GM18498 (cell line): Measurements from ENCODE around the gene CNTN1.
"Not testable (repeated sequence)": the region's sequence is repeated elsewhere in the genome, so short reads cannot be mapped to it uniquely, and the experiment has no call there.

ENCODE experiments used
- ATAC-seq: cut with Tn5 transposase; IDR thresholded peaks from one replicate; pipeline ENCODE4 v1.9.1; 2021; ENCODE audit warnings: mild to moderate bottlenecking, moderate library complexity; ENCODE audit not compliant: unreplicated experiment

The CNTN1 gene

DNA sequence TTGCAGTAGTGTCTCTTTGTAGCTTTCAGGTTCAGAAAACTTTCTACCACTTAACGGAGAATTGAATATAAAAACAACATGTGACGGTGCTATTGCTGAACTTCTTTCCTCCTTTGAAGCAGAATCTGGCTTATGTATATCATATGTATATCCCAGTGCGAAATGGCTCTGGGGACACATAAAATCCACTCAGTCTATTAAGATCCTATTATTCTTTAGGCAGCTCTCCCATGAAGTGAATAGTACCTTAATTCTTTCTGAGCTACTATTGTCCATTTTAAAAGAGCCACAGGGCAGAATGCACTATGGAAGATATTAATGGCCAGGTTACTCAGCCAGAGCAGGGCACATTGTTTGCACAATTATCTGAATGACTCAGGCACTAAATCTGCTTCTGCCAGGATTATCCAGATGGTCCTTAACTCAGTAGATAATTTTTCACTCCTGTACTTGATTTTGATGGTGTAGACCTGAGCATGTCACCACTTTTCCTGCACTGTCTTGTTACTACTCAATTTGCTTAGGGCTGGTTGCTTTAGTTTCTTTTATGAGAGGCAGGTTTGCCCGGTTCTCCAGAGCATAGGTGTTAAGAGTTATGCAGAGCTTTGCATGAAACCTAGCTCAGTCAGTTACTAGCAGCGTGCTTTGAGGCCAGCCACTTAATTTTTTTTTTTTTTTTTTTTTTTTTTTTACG is 5.5 kb downstream of the CNTN1 start:
- no peak for ATAC-seq

DNA sequence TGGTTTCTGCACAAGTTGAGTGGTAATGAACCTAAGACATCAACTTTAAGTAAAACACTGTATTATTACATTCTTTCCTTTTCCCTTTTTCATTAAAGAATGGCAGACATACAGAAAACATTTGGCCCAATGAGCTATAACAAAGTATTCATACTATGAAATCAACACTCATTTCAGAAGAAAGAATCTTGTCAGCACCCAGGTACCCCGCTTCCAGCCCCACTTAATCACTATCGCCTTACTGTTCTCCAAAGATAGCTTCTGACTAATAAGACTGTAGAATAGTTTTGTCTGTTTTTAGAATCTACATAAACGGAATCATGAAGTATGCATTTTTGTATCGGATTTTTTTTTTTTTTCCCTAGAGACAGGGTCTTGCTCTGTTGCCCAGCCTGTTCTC is 9.5 kb downstream of the CNTN1 start:
- ATAC-seq = no peak

DNA sequence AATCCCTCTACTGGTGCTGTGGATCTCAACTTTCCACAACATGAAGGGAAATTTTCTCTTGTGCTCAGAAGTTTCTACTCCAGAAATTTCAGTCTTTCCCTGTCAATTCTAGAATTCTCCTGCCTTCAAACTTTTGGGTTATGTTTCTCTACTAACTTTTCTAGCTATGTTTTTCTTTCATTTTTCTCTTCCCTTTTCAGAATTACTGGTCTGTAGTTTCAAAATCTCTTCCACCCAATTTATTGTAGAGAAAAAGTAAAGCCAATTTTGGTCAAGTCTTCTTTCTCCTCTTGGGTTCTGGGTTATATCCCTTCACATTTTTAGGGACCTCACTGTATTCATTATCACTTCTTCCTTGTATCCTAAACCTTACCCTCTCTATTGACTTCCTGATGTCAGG is 18.9 kb downstream of the CNTN1 start:
- ATAC-seq = no peak

DNA sequence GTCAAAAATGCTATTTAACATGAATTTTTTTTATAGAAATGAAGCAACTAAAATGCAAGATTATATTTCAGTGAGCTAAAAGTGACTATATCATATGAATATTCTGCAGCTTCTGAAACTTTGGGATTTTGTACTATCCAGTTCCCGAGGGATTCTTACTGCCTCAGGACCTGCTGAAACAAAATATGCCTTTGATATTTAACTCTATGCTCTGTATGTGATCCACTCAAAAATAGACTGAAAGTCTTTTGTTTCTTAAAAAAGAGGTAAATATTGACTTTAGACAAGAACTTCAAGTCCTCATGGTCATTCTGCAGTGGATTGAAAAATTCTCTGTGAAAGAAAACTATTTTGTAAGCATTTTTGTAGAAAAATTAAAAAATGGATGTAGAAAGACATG is 22.4 kb downstream of the CNTN1 start:
- ATAC-seq = no peak

DNA sequence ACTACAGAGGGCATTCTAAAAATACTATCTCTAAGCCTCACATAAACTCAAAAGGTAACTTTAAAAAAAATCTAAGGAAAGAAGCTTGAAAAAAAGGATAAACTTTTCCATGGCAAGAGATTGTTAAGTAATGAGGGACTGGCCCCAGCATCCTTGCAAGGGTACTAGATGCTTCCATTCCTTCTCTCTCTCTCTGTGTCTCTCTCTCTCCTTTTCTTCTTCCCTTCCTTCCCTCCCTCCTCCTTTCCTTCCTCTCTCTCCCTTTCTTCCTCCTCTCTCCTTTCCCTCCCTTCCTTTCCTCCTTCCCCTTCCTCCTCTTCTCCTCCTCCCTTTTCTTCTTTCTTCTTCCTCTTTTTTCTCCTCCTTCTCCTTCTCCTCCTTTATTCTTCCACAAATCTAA is 23.8 kb downstream of the CNTN1 start:
- no peak for ATAC-seq

DNA sequence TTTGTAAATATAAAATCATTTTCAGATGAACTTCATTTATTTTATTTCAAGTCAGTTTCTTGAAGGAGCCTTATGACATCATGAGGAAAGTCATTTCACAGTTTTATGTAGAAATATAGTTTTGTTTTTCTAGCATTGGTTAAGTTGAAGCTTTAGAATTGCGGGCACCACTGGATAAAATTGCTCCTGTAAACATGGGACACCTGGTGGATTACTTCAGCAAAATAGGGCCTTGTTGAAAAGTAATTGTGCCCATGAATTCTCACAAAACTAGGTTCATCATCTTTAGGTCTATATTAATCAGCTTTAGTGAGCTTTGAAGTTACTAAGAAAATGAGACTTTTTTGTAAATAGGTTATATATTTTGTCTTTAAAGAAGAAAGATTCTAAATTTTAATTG is 25.3 kb downstream of the CNTN1 start:
- ATAC-seq = no peak

DNA sequence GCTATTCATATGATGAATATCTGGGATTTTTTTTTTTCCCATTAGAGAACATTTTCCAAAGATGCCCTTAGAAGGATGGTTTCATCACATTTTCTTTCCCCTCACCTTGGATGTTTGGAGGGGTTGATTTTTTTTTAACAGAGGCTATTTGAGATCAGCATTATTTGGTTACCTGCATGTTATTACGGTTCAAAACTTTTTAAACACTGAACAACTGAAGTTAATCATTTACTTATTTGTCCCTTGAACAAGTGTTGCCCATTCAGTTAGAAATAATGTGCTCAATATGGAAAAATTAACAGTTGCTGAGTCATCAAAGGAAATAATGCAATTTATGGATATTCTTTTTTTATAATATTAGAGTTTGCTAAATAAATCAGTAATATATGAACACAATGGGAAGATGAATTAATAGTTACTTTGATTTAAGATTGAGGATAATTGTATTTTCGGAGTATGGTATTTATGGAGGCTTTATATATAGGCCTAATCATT is 26.7 kb downstream of the CNTN1 start:
- ATAC-seq = no peak

DNA sequence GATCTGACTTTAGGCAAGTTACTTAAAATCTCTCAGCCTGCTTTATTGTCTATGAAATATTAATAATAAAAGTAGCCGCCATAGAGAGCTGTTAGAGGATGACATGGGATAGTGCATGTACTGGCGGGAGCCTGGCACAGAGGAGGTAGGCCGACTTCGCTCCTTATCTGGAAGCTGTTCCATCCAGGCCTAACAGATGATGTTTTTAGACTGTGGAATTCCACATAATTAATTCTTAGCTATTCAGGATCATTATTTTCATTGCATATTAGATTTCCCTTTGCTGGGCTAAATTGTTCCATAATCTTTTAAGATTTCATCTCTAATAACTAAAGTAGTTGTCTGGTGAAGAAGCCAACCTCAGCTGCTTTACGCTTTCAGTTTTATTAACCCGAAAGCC is 30.8 kb downstream of the CNTN1 start:
- ATAC-seq = no peak

DNA sequence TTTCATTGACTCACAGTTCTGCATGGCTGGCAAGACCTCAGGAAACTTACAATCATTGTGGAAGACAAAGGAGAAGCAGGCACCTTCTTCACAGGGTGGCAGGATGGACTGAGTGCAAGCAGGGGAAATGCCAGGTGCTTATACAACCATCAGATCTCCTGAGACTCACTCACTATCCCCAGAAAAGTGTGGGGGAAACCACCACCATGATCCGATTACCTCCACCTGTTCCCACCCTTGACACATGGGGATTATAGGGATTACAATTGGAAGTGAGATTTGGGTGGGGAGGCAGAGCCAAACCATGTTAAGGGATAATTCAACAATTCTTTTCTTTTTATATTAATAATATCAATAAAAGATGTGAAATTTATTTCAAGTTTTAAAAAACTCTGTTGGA is 34.1 kb downstream of the CNTN1 start:
- ATAC-seq = no peak

DNA sequence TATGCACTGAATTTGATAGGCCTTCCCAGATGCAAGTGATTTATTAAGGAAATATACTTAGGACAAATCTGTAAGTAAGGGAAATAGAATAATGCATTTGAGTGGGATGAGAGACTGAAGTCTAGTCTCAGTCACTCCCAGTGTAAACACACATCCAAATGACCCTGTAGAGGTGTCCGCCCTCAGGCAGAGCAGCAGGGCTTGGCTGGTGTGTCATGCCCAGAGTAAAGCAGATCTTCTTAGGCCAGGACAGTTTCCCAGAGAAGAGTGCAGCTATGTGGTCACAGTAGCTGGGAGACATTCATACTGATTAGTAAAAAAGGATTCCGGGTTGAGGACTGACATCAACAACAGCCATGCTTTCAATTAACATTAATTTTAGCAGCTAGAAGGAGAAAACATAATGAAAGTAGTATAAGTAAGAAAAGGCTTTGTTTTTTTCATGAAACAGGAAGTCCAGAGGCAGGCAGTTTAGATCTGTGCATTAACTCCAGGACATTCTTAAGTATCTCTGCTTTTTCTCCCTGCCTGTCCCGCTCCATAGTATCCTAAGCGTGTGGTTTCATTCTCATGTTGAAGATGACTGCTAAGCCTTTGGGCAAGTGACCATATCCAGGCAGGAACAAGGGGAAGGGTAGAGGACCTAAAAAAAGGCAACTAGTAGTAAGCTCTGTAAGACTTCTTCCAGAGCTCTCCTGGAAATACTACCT is 35.7 kb downstream of the CNTN1 start:
- no peak for ATAC-seq

DNA sequence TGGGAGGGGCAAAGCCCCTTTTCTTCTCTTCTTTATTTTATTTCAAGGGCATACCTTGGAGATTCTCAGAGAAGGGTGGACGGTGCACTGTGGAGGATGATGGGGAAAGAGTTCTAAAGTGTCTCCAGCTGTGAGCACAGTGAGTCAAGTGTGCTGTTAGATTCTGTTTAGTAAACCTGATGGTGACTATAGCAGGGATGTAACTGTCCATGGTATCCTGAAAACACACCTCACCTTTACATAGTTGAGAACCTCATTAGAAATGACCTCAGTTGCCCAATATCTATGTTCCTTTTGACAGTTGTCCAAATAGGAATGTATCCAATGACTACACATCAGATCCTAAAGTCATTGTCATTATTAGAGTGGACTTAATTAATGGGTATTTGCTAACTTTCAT is 38.0 kb downstream of the CNTN1 start:
- no peak for ATAC-seq

DNA sequence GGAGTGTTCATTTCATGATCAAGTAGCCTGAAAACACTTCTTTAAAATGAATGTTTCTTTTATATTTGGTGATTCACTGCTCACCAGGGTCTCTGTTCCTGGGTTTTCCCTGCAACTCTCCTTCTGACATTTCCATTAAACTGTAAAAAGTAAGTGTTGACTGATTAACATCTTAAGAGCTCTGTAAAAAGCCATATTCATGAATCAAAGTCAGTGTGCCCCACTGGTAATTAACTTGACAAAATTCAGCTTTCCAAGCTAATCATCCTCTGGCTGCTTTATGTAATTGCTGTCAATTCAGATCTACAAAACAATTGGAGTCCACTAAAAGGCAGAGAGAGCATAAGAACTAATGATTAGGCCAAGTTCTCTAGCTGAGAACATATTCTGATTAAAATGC is 41.6 kb downstream of the CNTN1 start:
- ATAC-seq = no peak

DNA sequence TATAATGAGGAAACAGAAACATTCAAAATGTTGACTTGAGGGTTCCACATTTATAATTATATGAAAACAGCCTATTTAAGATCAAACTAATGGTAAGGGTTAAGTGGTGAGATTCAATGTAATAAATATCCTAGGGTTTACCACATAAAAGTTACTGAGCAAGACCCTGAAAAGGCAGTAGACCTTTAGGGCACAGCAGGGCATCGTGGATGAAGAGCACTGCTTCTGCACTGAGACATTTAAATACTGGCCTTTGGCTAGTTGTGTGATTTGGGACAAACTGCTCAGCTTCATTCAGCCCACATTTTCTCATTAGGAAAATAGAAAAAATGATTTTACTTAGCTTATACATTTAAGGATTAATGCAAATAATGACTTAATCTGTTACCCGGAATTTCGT is 42.0 kb downstream of the CNTN1 start:
- no peak for ATAC-seq

DNA sequence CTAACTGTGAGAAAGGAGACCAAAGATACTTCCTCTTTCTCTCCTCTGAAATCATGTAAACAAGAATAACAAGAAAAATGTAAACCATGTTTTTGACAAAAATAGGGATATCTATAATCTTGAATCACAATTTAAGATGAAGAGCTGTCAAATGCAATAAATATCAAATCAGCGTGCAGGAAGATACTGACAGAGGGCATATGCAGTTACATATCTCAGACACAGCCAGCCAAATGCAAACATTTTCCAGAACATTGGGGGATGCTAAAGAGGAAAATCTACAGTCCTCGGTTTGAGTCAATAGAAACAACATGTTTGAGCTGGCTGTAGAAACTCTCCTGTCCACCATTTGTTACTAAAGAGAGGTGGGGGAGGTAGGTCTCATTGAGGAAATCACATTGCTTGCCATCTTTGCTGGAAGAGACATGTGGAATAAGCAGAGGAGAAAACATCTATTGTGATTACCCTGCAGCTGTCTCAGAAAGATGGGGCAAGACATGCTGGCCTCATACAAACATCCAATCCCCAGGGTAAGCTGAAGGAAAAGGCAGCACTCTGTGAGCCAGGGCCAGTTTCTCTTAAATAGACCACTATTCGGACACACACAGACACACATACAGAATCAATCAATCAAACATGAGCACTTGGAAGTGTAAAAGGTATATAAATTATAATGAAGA is 43.5 kb downstream of the CNTN1 start:
- no peak for ATAC-seq

DNA sequence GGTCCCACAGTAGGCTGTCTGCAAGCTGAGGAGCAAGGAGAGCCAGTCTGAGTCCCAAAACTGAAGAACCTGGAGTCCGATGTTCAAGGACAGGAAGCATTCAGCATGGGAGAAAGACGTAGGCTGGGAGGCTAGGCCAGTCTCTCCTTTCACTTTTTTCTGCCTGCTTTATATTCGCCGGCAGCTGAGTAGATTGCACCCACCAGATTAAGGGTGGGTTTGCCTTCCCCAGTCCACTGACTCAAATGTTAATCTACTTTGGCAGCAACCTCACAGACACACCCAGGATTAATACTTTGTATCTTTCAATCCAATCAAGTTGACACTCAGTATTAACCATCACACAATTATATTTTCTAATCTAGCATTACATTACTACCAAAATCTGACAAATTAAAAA is 45.2 kb downstream of the CNTN1 start:
- ATAC-seq = not testable (repeated sequence)

DNA sequence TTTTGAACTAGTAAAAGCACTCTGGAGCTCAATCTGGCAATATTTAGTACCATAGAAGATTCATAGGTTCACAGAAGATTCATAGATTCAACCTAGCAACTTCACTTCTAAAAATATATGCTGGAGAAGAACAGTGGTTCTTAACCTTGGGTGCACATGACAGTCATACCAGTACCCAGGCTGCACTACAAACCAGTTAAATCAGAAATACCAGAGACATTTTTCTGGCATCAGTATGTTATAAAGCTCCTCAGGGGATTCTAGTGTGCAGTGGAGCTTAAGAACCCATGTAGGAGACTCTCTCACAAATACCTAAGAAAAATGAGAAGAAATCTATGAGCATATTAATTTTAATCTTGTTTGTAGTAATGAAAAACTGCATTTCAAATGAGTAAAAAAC is 46.6 kb downstream of the CNTN1 start:
- ATAC-seq = no peak

DNA sequence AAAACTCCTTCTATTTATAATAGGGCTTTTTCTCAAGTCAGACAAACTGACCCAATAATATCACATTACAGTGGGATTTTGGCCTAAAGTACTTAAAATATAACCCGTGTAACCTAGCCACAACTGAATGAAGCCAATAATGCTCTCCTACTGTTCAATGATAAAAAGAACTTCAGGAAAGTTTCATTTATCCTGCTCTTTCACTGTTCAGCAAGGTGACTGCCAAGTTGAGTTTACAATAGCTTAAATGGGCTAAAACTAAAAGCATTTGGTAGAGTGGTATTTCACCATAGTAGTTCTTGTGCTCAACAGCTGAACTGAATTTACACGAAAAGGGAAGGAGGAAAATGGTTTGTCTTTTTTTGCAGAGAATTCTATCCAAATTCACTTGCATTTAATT is 49.8 kb downstream of the CNTN1 start:
- ATAC-seq = no peak

DNA sequence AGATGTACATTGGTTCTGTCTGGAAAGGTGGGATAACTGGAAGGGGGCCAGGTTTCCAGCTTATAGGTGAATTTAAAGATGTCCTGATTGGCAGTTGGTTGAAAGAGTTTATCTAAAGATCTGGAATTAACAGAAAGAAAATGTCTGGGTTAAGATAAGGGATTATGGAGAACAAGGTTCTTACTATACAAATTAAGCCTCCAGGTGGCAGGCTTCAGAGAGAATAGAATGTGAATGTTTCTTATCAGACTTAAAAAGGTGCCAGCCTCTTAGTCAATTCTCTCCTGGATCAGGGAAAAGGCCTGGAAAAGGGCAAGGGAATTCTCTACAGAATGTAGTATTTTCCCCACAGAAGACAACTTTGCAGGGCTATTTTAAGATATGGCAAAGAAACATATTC is 53.1 kb downstream of the CNTN1 start:
- no peak for ATAC-seq

DNA sequence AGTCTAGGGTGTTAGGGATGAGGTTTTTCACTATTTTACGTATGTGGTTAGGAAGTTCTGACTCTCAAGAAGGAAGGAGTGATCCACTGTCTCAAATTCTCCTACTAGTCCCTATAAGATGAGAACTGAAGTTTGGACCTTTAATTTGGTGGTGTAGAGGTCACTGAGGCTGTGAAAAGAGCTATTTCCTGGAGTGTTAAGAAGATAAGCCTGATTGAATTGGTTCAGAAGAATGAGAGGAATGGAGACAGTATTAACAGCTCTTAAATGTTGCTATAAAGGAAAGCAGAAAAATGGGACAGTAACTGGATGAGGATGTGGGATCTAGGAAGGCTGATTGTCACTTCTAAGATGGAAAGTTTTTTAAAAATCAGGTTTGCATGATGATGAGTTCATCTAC is 57.6 kb downstream of the CNTN1 start:
- no peak for ATAC-seq

DNA sequence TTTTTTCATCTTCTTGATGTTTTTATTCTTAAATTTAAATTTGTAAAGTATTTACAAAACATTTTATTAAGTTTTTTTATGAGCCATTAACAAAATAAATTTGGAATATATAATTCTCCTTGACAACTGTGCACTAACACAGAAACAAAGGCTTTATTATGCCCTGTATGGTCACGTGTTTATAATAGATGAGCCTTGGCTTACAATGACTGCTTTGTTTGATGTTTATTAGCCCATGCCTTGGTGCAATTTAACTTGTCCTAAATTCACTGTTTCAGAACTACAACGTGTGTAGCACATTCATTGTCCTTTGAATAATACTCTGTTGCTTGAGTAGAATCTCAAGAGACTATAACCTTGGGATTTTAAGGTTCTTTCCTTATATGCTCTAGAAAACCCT is 59.8 kb downstream of the CNTN1 start:
- ATAC-seq = no peak

DNA sequence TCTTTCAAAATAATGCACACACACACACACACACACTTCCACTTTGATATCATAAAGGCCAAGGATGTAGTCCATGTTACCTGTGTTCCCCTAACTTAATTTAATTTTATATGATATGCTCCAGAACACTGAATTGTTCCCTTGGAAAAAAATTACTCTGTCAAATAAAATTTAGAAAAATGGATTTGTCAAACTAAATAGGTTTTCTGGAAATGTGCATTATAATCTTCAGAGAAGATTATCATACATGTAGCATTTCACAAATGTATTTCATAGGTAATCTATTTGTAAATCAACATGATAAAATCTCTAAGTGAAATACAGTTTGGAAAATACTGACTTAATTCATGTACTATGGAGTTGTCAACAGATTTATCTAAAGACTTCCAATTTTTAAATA is 68.6 kb downstream of the CNTN1 start:
- ATAC-seq = no peak

DNA sequence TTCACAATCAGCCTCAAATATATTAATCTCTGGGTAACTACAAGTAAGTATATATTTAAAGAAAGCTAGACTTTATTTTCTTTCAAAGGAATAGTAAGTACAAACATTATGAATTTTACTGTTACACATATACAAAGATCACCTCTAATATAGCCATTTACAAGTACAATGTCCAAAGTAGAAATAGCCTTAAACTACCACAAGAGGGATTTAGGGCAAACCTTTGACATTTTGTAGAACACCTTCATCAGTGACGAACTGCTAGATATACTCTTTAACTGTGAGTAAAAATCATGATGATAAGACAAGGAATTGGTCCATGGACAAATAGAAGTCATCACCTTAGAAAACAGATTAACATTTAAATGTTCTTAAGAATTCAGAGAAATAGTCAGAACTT is 69.8 kb downstream of the CNTN1 start:
- no peak for ATAC-seq
